C4-2B (cell line): Measurements from ENCODE around the gene SERP2.

ENCODE experiments used
- ZFX ChIP-seq: fragments of 450-650 bp; IDR thresholded peaks from 2 replicates; pipeline ENCODE4 v1.6.1; 2017
- TF ChIP-seq, protein P1 (sequence below): fragments of 450-650 bp; conservative IDR thresholded peaks from 2 replicates; pipeline ENCODE4 v1.5.1; 2017; ENCODE audit warnings: mild to moderate bottlenecking

- TF ChIP-seq, protein P1, sequence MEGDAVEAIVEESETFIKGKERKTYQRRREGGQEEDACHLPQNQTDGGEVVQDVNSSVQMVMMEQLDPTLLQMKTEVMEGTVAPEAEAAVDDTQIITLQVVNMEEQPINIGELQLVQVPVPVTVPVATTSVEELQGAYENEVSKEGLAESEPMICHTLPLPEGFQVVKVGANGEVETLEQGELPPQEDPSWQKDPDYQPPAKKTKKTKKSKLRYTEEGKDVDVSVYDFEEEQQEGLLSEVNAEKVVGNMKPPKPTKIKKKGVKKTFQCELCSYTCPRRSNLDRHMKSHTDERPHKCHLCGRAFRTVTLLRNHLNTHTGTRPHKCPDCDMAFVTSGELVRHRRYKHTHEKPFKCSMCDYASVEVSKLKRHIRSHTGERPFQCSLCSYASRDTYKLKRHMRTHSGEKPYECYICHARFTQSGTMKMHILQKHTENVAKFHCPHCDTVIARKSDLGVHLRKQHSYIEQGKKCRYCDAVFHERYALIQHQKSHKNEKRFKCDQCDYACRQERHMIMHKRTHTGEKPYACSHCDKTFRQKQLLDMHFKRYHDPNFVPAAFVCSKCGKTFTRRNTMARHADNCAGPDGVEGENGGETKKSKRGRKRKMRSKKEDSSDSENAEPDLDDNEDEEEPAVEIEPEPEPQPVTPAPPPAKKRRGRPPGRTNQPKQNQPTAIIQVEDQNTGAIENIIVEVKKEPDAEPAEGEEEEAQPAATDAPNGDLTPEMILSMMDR, result no peak
- no peak for TF ChIP-seq ZFX
These were observed 55.7 kb downstream of the SERP2 start for GRCh38 chr13:44429311-44429710.
